ENCODE measurements around the gene TCEAL4. TPM values are rescaled to one million over a fixed set of nuclear protein-coding genes. Genes with fewer than 3 reads are reported as not detected.

TCEAL4 gene
- total and polyA plus RNA-seq, 2 of the 13 experiments (the other 11 are each of a cell fraction or from before 2014, with no cell fraction given), result 12.6 to 31.0 TPM

DNA sequence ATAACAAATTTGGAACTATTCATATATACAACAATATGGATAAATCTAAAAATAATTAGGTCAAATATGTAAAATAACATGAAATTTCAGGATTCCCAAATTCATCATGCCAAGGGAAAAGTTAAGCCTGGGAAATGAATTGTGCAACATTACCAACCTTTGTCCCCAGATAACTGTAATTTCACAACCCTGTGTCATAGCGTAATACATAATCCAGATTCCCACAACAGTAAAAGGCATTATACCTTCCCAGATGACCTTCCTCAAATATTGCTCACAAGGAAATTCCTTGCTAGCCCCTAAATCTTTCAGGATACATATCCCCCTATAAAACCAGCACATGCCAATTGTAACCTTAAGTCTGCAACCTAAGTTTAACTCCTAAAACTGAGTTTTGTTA lies 33.1 kb upstream of the TCEAL4 start (continued):
- TF ChIP-seq, protein P1, sequence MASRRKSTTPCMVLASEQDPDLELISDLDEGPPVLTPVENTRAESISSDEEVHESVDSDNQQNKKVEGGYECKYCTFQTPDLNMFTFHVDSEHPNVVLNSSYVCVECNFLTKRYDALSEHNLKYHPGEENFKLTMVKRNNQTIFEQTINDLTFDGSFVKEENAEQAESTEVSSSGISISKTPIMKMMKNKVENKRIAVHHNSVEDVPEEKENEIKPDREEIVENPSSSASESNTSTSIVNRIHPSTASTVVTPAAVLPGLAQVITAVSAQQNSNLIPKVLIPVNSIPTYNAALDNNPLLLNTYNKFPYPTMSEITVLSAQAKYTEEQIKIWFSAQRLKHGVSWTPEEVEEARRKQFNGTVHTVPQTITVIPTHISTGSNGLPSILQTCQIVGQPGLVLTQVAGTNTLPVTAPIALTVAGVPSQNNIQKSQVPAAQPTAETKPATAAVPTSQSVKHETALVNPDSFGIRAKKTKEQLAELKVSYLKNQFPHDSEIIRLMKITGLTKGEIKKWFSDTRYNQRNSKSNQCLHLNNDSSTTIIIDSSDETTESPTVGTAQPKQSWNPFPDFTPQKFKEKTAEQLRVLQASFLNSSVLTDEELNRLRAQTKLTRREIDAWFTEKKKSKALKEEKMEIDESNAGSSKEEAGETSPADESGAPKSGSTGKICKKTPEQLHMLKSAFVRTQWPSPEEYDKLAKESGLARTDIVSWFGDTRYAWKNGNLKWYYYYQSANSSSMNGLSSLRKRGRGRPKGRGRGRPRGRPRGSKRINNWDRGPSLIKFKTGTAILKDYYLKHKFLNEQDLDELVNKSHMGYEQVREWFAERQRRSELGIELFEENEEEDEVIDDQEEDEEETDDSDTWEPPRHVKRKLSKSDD (CRISPR knock-in tag; IDR thresholded peaks at IDR 0.05; ENCODE audit: low read depth), result no peak
- TF ChIP-seq ZBTB49 (CRISPR knock-in tag; IDR thresholded peaks at IDR 0.05; ENCODE audit: borderline replicate concordance) (no peak), RNF2 (conservative IDR thresholded peaks at IDR 0.05; ENCODE audit: low read depth) (no peak), ZKSCAN1 (IDR thresholded peaks at IDR 0.05; ENCODE audit: low read length) (no peak), ZNF326 (CRISPR knock-in tag; IDR thresholded peaks at IDR 0.05; ENCODE audit: borderline replicate concordance) (no peak), ZNF558 (CRISPR knock-in tag; IDR thresholded peaks at IDR 0.05; ENCODE audit: borderline replicate concordance) (no peak), SYNCRIP (IDR thresholded peaks at IDR 0.05; ENCODE audit: insufficient read depth, low read depth, low read length) (no peak), REL (CRISPR knock-in tag; conservative IDR thresholded peaks at IDR 0.05) (no peak), ZNF230 (CRISPR knock-in tag; IDR thresholded peaks at IDR 0.05) (no peak), ZUFSP (CRISPR knock-in tag; IDR thresholded peaks at IDR 0.05; ENCODE audit: borderline replicate concordance) (no peak), KAT8 (CRISPR knock-in tag; IDR thresholded peaks at IDR 0.05) (no peak), CBX2 (IDR thresholded peaks at IDR 0.05; ENCODE audit: low read depth, low read length) (no peak), CBX2 (CRISPR knock-in tag; IDR thresholded peaks at IDR 0.05; ENCODE audit: low read depth) (no peak), RXRB (CRISPR knock-in tag; IDR thresholded peaks at IDR 0.05; ENCODE audit: borderline replicate concordance) (no peak), BORCS8-MEF2B (CRISPR knock-in tag; IDR thresholded peaks at IDR 0.05) (no peak), HDAC2 (CRISPR knock-in tag; IDR thresholded peaks at IDR 0.05) (0 out of 2 replicates have a peak, but pooled peaks have one; percentile 18), ZNF556 (CRISPR knock-in tag; IDR thresholded peaks at IDR 0.05; ENCODE audit: borderline replicate concordance) (no peak)
- TF ChIP-seq, protein P2, sequence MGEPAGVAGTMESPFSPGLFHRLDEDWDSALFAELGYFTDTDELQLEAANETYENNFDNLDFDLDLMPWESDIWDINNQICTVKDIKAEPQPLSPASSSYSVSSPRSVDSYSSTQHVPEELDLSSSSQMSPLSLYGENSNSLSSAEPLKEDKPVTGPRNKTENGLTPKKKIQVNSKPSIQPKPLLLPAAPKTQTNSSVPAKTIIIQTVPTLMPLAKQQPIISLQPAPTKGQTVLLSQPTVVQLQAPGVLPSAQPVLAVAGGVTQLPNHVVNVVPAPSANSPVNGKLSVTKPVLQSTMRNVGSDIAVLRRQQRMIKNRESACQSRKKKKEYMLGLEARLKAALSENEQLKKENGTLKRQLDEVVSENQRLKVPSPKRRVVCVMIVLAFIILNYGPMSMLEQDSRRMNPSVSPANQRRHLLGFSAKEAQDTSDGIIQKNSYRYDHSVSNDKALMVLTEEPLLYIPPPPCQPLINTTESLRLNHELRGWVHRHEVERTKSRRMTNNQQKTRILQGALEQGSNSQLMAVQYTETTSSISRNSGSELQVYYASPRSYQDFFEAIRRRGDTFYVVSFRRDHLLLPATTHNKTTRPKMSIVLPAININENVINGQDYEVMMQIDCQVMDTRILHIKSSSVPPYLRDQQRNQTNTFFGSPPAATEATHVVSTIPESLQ (CRISPR knock-in tag; conservative IDR thresholded peaks at IDR 0.05), result no peak
- TF ChIP-seq, protein P3, sequence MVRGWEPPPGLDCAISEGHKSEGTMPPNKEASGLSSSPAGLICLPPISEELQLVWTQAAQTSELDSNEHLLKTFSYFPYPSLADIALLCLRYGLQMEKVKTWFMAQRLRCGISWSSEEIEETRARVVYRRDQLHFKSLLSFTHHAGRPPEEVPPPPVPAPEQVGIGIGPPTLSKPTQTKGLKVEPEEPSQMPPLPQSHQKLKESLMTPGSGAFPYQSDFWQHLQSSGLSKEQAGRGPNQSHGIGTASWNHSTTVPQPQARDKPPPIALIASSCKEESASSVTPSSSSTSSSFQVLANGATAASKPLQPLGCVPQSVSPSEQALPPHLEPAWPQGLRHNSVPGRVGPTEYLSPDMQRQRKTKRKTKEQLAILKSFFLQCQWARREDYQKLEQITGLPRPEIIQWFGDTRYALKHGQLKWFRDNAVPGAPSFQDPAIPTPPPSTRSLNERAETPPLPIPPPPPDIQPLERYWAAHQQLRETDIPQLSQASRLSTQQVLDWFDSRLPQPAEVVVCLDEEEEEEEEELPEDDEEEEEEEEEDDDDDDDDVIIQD (CRISPR knock-in tag; IDR thresholded peaks at IDR 0.05; ENCODE audit: low read depth), result no peak

All from HepG2 (cell line).